Activated CD4-positive, alpha-beta T cell treated with anti-CD3 and anti-CD28 coated beads for 4 hours (primary cell): ENCODE results near the gene LAYN.

Experiments
- DNase-seq, 2 donors: peaks; one replicate each; pipeline ENCODE4 v3.0.0-alpha.2; 2020

Gene LAYN

DNA sequence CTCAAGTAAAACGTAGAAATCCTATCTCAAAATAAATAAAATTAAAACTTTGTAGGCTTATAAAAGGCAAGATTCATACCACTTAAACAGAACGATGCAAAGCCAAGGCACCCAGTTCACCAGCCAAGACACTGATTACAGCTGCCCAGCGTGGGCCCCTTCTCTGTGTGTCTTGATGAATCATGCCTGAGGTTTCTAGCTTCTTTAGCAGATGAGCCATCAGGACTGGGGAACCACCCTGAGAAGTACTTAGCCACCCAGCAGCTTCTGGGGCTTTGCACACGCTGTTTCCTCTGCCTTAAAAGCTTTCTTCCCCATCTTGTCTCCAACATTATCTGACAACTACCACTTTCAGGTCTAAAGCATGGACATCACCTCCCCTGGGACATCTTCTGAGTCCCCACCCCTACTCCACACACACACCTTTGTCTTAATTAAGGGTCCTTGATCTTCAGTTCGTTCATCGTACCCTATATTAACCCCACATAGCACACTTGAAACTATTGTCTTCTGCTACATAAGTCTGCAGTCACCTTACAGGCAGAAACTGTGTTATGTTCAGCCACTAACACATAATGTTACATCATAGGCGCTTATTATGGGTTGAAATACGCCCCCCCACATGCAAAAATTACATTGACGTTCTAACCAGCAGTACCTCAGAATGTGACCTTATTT is 8.7 kb upstream of the LAYN start:
- peak; percentile 27 to 30 for DNase-seq

DNA sequence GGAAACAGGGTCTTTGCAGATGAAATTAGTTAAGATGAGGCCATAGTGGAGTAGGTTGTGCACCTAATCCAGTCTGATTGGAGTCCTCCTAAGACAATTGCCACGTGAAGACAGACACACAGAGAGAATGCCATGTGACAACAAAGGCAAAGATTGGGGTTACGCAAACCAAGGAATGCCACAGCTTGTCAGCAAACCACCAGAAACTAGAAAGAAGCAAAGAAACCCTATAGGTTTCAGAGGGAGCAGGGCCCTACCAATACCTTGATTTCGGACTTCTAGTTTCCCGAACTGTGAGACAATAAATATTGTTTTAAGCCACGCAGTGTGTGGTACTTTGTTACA is 8.2 kb upstream of the LAYN start:
- DNase-seq = no peak

DNA sequence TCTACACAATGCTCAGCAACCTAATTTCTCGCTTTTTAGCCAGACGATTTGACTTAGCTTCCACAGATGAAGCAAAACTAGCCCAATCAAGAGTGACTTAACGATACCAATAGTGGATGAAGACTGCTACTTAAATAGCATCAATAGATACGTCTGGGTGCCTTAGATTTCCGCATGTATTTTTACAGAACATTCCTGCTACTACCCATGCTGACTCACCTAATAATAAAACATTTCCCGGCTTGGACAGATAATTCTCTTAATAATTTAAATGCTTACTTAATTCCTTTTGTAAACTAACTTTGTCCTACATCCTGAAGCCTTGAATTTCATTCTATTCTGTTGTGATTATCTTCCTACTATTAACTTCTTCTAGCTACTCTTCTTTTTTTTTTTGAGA is 5.2 kb upstream of the LAYN start:
- no peak for DNase-seq

DNA sequence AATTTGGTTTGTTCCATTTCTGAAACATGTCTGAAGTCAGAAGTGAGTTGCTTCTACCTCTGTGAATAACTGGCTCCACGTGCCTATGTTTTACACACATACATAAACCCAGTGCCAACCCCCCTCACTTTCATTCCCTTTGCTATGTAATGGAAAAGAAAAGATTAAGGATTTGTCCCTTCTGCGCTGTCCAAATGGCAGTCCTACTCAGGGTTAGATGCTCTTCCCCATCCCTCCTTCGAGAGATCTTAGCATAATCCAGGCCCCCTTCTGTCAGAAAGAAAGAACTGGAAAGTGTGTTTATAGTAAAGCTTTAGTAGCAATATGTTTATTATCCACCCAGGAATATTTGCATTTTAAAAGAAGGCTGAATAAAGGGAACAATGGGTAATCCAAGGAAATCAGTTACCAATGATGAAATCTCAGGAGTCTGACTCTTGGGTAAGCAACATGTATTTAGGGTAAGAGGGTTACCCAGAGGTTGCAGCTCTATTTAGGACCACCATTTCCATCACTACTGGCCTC is 3.1 kb upstream of the LAYN start:
- no peak for DNase-seq

DNA sequence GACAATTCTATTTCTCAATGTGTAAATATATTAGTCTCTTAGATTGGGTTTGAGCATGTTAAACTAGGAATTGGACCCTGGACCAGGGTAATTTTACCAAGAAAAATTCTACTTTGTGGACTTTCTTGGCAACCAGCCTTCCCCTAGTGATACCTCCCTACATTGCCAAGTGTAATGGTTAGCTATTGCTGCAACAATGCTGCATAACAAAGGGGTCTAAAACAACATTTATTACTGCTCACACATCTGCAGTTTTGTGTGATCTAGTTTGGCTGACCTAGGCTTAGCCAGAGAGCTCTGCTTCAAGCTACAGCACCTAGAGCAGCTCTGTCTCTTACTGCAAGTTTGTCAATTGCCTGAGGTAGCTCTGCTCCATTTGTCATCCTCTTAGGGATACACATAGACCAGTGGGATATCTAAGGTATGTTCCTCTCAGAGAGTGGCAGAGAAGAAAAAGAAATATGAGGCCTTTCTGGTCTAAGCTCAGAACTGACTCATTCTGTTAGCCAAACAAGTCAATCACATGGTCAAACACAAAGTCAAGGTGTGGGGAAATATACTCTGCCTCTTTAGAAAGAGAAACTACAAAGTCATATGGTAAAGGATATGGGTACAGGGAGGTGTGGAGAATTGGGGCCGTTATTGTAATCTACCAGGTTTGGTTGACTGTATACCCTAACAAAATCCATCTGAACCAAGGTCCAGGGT is 2.0 kb upstream of the LAYN start:
- DNase-seq = no peak

DNA sequence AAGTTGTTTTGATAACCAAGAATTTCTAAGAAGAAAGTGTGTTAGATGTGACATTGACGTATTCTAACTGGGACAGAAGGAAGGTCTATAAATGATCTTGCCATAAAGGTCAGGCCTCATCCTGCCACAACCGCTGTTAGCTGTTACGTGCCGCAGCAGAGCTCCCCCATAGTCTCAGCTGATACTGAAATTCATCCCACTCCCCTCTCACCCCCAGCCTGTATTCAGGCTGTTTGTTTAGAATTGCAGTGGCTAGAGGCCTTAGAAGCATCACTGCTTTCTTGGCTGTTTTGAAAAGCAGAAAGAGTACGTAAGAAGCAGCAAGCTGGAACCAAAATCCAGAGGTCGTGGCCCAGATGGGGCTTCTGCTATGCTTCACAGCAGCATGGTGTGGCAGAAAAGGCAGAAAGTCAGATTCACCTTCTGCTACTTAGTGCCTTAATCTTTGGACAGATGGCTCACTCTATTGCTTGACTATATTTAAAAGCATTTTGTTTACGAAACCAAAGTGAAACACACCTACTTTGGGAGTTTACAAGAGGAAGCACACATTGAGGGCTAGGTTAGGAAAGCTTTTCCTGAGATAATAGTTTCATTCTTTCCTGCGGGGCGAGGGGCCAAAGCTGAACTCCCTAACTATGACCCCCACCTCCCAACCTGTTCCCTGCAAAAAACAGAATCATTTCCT is 950 bp upstream of the LAYN start:
- peak in 1 of 2 donors; percentile 13 for DNase-seq

DNA sequence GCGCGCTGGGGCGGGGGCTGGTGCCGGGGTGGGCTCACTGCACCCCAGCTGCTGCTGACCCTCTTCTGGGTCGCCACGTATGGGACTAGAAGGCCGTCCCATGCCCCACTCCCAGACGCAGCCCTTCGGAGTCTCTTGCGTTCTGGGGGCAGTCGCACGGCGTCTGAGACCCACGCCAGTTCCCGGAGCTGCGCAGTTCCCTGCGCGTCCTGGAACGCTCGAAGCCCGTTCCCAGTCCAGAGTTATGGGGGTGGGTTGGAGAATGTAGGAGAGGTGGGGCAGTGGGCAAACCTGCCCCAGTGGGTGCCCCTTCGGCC is 375 bp downstream of the LAYN start:
- no peak for DNase-seq

DNA sequence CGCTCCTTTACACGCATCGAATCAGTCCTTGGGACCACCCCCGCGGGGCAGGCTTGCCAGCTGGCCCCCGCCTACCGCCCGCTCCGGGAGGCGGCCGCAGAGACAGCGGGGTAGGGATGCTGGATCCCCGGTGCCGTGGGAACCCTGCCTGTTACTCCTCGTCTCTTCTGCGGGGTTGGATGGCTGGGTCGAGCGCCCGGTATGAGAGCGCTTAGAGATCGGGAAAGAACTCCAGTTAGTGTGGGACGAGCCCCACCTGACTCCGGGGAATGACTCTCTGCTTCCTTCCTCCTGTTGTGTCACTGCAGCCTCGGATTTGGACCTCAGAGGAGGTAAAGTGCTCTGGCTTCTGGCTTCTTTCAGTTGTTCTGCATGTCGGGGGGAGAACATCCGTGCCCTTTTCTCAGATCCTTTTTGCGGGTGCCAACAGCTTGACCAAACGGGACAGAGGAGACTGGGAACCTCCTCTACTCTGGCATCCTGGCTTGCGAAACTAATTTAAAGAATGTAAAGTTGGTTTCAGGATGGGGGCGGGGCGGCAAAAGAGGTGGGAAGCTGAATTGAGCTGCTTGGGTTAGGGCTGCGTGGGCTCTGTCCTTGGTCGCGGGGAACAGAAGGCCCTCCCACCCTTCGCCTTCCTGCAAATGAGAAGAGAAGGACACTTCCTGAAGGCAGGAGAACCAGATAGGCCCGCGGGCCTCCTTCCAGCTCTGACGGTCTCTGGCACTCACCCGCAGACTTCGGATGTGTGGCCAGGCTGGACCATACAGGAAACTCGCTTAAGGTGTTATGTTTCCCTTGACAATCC is 938 bp downstream of the LAYN start:
- no peak for DNase-seq

DNA sequence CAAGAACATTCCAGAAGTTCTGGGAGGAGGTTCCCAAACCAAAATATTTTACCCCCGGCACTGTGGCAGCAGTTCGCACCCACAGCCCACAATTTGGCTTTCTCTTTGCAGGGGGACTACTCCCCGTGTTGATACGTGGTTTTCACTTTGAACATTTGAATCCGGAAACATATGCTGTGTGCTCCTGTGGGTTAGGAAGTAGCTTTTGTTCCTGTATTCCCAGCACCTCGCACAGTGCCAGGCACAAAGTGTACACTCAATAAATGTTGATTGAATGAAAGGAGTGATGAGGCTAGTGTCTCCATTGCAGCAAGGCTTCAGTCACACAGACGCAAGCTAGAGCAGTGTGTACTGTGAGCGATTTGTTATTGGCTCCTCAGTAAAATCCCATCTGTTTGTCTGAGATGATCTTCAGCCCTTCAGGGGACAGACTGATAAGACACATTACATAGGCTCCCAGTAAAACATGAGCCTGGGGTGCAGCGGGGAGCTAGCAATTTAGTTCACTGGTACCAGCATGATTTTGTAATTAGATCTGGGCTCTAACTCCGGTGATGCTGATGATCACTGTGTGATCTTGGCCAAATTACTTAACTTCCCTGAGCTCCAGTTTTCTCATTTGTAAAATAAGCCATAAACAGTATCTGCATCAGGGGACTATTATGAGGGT is 2.2 kb downstream of the LAYN start:
- no peak for DNase-seq

DNA sequence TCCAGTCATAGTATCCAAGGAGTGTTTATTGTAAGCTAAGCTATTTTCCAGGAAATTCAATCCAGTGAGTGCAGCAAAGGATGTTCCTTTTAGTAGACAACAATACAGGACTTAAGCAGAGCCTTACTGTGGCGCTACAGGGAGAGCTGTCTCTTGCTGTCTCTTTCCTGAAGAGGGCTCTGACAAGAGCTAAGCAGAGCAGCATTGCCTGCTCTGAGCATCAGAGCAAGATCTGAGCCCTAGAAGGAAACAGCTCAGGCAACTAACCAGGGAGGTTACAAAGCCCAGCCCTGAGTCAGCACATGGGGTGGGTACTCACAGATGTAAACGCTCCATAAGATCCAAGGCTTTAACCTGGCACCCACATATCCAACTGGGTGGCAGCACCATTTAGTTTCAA is 8.0 kb downstream of the LAYN start:
- DNase-seq = no peak

DNA sequence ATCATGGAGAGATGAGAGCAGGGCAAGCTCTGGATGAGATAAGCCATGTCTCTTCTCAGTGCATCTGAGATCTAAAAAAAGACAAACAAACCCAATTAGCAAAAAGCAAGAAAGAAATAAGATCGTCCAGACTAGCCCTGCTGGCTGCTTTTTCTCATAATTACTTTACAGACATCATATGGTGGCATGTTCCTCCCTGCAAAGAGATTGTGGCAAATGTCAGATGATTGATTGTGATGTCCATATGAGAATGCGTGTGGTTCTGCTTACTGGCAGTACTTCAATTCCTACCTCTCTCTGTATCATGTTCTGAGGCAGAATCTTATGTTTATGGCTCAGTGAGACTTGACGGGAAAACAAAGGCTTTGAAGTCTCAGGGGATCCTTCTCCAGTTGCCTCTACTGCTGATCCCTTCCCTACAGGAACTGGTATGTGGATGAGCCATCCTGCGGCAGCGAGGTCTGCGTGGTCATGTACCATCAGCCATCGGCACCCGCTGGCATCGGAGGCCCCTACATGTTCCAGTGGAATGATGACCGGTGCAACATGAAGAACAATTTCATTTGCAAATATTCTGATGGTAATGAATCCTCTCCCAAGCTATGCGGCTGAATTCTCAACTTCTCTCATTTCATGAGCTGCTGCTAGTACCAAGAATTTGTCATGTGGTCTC is 8.8 kb downstream of the LAYN start:
- no peak for DNase-seq

DNA sequence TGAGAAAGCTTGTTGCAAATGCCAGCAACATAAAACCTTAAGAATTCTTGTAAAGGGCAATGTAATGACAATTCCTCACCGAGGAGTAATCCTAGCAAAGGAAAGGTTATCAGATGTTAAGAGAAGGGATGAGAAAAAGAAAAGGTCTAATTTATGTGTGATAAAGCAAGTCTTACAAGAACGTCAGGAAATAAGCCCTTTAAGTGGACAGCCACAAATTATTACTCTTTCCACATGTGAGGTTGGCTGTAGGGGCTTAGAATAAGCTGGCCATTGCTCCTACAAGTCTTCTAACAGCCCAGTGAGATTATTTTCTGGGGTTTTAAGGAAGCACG is 9.3 kb downstream of the LAYN start:
- no peak for DNase-seq

DNA sequence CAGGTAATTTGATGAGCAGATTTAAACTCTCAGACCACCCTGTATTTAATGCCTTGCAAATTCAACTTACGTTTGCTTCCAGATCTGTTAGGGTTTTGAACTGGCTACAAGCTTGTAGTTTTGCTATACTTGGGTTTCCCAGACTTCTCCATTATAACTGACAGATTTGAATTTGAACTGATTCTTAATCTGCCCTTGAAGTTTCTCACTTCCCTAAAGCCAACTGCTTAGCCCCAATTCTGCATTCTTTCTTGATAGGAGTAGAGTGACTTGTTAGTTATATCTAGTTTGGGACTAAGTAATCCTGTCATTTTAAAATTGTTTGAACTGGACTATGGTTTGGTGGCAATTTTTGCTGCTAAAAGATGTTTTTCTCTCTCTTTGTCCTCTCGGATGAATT is 9.7 kb downstream of the LAYN start:
- DNase-seq = no peak

DNA sequence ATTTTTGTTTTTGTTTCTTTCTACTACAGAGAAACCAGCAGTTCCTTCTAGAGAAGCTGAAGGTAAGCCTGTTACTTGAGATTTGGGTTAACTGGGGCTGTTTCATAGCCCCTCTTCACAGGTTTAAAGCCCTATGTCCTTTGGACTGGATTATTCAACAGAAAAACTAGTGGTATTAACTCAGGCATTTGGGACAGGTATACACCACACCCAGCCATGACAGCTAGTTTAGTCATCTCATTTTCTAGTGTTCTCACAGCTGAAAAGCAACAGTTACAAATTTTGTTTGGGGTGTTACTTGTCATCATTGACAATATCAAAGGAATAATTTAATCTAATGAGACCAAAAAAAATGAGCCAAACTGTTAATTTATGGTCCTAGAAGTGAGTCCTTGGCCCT is 14.0 kb downstream of the LAYN start:
- no peak for DNase-seq

DNA sequence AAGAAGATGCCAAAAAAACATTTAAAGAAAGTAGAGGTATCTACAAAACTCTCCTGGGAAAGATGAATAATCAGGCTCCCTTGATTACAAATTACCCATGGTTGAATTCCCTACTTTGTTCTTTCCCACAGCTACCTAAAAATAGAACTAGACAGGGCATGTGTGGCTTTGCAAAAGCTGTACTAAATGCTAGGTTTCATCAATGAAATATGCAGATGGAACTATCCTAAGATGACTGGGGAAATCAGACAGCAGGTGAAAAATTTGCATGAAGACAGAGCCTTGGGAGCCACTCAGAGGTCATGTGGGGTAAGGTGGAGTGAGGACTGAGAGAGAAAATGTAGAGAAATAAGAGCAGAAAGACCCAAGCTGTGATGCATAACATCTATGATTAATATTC is 14.7 kb downstream of the LAYN start:
- DNase-seq = no peak

DNA sequence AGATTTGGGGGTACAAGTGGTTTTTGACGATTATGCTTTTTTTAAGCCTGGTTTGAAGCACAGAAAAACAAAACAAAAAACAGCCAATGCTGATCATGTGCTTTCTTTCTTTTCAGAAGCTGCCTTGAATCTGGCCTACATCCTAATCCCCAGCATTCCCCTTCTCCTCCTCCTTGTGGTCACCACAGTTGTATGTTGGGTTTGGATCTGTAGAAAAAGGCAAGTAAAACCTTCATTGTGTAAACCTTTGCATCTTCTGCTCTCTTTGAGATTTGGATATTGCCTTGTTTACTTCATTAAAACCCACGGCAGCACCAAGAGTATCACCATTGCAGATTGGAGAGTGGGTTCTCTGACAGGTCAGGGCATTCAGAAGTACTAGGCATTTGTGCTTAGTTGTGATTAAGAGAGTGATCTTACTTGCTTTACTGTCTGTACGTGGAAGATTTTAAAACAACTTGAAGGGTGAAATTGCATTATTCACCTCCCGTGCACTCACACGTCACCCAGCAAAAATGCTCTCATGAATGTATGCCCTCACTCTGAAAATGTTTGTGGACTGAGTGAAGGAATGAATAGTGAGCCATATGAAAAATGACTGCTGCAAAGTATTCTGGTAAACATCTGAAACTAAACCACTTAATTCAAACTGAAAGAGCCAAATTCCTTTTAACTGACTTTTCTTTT is 17.0 kb downstream of the LAYN start:
- DNase-seq = no peak

DNA sequence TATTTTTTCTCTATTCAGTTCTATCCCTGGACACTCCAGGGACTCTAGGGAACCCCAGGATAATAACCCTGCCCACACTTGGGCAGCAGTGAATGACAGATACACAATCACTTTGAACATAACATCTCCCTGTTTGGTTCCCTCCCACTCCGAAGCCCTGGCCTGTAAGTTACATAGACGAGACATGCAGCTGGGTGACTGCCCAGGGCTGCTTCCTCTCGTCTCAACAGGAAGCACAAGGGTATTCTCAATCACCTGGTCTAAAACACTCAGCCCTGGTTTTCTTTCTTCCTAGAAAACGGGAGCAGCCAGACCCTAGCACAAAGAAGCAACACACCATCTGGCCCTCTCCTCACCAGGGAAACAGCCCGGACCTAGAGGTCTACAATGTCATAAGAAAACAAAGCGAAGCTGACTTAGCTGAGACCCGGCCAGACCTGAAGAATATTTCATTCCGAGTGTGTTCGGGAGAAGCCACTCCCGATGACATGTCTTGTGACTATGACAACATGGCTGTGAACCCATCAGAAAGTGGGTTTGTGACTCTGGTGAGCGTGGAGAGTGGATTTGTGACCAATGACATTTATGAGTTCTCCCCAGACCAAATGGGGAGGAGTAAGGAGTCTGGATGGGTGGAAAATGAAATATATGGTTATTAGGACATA is 19.4 kb downstream of the LAYN start:
- DNase-seq = no peak

DNA sequence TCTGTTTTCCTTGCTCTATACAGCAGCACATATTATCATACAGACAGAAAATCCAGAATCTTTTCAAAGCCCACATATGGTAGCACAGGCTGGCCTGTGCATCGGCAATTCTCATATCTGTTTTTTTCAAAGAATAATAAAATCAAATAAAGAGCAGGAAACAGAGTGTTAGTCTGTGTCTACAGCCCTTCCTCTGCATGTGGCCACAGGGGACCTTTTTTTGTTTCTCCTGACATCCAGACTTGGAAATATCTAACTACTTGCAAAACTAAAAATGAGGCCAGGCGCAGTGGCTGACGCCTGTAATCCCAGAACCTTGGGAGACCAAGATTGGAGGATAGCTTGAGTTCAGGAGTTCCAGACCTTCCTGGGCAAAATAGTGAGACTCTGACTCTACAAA is 20.3 kb downstream of the LAYN start:
- no peak for DNase-seq

DNA sequence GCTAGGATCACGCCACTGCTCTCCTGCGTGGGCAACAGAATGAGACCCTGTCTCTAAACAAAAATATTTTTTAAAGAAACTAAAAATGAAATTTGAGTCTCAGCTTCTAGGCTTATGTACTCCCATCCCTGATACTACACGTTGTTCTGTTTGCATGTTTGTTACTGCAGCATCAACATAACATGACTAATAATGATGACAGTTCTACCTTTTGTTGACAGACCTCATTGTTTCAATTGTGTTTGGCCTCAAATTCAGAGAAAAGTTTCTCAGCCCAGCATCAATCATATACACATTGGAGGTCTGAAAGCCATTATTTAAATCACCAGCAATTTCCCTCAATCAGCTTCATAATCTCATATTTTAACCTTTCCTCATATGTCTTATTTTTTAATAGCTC is 20.8 kb downstream of the LAYN start:
- no peak for DNase-seq

DNA sequence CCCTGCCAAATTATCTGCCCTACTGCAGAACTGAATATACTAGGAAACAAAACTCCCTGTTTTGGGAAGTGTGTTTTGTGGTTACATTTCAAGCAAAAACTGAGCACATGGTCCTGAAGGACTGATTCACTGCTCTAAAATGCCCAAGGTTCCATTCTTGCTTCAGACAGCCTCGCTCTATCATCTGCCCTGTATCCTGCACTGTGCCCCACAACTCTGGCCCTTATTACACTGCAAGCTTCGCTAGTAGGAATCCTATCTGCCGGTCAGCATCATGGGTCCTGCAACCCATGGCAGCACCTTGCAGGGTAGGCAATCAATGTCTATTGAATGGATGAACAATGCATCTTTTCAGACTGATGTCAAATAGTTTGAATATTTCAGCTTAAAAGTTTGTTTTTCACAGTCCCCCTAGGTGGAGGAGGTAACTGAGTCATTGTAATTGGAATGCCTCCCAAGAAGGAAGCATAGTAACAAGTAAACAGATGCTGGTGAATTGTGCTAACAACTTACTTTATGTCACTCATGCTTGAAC is 21.3 kb downstream of the LAYN start:
- no peak for DNase-seq
